Measurements from ENCODE around the gene EPS8. TPM values are rescaled to one million over a fixed set of nuclear protein-coding genes. Genes with fewer than 3 reads are reported as not detected.
A peak's percentile ranks its signal among the peaks of the same experiment; 100 is the strongest.

The EPS8 gene
- polyA plus RNA-seq, 1 experiment: 69.9 TPM

DNA sequence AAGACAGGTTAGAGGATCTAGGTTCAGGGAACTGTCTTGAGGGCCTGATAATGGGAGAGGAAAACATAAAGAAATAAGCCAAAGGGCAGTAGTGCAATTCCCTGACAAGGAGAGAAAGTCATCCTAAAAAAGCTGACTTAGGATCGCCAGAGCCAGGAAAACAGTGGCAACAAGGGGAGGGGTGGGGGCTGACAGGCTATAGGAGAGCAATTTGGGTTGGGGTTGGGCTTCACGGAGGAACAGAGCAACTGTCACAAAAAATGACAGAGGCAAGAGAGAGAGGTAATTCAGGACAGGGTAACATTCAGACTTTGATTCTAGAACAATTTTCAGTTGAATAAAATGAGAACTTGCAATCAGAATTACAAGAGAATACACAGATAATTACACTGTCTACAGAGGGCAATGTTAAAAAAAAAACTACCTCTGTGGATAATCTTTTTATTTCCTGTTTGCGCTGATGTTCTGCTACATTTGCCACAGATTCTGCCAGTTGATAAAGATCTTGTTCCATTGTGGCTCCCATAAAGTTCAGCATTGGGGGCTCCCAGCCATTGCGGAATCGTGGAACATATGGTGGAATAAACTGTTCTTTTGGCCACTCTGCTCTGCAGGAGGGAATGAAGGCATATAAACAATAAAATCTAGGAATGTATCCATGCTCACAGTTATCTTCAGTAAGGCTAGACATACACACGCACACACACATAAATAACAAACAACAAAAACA lies 138.6 kb downstream of the EPS8 start:
- DNase-seq (ENCODE audit: low read depth, low spot score): no peak
- no peaks in the 10 kb centered on the region for H3K27me3 ChIP-seq (ENCODE audit: control insufficient read depth, insufficient read depth, low read length)
- peaks cover 2% of the 10 kb centered on the region; the same call in 1 of the 2 replicates for H3K9me3 ChIP-seq (ENCODE audit: control insufficient read depth, insufficient read depth, low read length)
- ChIA-PET CTCF (no interaction called here), POLR2A (no interaction called here)
- no peak overlapping the region for H3K4me3 ChIP-seq (ENCODE audit: low read depth, low read length)
- TF ChIP-seq, protein P1, sequence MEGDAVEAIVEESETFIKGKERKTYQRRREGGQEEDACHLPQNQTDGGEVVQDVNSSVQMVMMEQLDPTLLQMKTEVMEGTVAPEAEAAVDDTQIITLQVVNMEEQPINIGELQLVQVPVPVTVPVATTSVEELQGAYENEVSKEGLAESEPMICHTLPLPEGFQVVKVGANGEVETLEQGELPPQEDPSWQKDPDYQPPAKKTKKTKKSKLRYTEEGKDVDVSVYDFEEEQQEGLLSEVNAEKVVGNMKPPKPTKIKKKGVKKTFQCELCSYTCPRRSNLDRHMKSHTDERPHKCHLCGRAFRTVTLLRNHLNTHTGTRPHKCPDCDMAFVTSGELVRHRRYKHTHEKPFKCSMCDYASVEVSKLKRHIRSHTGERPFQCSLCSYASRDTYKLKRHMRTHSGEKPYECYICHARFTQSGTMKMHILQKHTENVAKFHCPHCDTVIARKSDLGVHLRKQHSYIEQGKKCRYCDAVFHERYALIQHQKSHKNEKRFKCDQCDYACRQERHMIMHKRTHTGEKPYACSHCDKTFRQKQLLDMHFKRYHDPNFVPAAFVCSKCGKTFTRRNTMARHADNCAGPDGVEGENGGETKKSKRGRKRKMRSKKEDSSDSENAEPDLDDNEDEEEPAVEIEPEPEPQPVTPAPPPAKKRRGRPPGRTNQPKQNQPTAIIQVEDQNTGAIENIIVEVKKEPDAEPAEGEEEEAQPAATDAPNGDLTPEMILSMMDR (IDR thresholded peaks at IDR 0.05; ENCODE audit: low read depth, low read length): no peak
- H3K27ac ChIP-seq (ENCODE audit: low read depth, low read length): no peak overlapping the region

DNA sequence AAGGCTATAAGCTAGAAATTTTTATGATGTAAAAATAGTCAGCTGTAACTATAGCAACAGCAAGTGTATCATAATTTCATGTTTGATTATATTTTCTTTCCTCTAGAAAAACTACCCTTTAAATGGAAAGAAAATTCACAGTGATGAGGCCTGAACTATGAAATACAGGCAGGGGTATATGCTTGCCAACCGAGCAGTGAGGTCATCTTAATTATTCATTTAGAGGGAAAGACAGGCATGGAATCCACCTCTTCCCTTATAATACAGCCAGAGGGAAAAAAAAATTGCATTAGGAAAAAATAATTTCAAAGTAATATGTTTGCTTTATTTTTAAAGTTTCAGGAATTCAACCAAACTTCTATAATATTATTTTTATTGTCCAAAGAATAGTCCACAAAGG lies 139.8 kb downstream of the EPS8 start:
- POLR2A ChIA-PET: no interaction called here
- no peak overlapping the region for H3K27ac ChIP-seq (ENCODE audit: low read depth, low read length)
- TF ChIP-seq, protein P1 (IDR thresholded peaks at IDR 0.05; ENCODE audit: low read depth, low read length): no peak
- H3K4me3 ChIP-seq (ENCODE audit: low read depth, low read length): no peak overlapping the region
- peaks cover 2% of the 10 kb centered on the region; the same call in 1 of the 2 replicates for H3K9me3 ChIP-seq (ENCODE audit: control insufficient read depth, insufficient read depth, low read length)
- CTCF ChIA-PET: no interaction called here
- no peak for DNase-seq (ENCODE audit: low read depth, low spot score)
- no peaks in the 10 kb centered on the region for H3K27me3 ChIP-seq (ENCODE audit: control insufficient read depth, insufficient read depth, low read length)

DNA sequence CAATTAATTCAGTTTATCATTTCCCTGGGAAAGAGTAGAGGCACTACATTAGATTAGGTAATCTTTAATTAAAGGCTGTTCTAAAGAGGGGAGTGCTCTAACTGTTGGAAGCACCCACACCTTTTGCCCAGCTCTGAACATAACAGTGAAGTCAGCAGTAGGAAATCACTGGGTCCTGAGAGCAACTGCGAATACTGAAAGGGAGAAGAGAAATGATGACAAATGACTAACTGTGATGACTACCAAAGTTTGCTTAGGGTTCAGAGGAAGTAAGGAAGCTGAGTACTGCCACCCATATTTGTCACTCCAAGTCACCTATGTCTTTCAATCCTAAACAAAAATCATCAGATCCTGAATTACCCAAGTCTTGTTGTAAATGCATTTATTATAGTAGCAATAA lies 140.6 kb downstream of the EPS8 start:
- no peak for DNase-seq (ENCODE audit: low read depth, low spot score)
- CTCF ChIA-PET: no interaction called here
- no peak overlapping the region for H3K27ac ChIP-seq (ENCODE audit: low read depth, low read length)

DNA sequence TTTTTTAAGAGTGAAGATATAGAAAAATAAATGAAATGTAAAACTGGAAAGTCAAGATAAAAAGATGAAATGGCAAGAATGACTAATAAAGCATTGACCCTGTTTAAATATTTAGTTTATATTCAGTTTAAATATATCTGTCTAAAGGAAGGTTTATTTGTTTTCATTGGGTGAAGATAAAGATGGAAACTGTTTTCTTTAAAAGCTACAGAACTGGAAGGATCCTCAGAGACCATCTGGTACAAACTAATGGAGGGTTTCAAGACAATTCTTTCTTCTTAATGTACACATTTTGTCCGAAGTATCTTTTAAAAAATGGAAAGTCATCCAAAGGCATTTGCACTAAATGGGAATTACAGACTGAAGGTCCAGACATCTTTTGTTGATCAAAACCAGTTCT lies 142.6 kb downstream of the EPS8 start:
- ChIA-PET CTCF (no interaction called here), POLR2A (interaction anchor here (0.6 kb wide), 1 partner anchor 108 kb away, joined by 3 read pairs; no protein-coding TSS in a partner anchor)
- H3K27ac ChIP-seq (ENCODE audit: low read depth, low read length): no peak overlapping the region
- TF ChIP-seq, protein P1 (IDR thresholded peaks at IDR 0.05; ENCODE audit: low read depth, low read length): no peak
- H3K4me3 ChIP-seq (ENCODE audit: low read depth, low read length): no peak overlapping the region
- peak; percentile 36 for DNase-seq (ENCODE audit: low read depth, low spot score)
- no peaks in the 10 kb centered on the region for H3K27me3 ChIP-seq (ENCODE audit: control insufficient read depth, insufficient read depth, low read length)
- H3K9me3 ChIP-seq (ENCODE audit: control insufficient read depth, insufficient read depth, low read length): peaks cover 2% of the 10 kb centered on the region; the same call in 1 of the 2 replicates

More for the DNA sequence above, 140.6 kb downstream of the EPS8 start:
- TF ChIP-seq, protein P1 (IDR thresholded peaks at IDR 0.05; ENCODE audit: low read depth, low read length): no peak
- no peaks in the 10 kb centered on the region for H3K27me3 ChIP-seq (ENCODE audit: control insufficient read depth, insufficient read depth, low read length)
- no peak overlapping the region for H3K4me3 ChIP-seq (ENCODE audit: low read depth, low read length)
- POLR2A ChIA-PET: no interaction called here
- H3K9me3 ChIP-seq (ENCODE audit: control insufficient read depth, insufficient read depth, low read length): peaks cover 2% of the 10 kb centered on the region; the same call in 1 of the 2 replicates

DNA sequence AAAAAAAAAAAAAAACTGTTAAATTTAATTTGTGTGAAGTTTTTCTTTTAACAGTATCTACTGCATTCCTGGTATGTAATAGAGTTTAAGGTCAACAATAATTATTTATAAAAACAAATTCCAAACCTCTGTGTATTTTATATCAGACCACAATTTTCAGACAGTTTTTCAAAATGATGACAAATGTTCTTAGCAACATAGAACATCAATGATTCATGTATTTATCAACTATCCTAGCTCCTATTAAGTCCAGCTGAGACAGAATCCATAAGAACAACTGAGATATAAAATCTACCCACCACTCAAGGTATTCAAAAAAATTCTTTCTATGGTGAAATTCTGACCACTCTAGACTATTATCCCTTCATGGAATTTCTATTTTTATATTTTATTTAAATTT lies 144.5 kb downstream of the EPS8 start:
- H3K9me3 ChIP-seq (ENCODE audit: control insufficient read depth, insufficient read depth, low read length): peaks cover 2% of the 10 kb centered on the region; the same call in 1 of the 2 replicates
- no peak overlapping the region for H3K27ac ChIP-seq (ENCODE audit: low read depth, low read length)
- CTCF ChIA-PET: interaction anchor here (1.0 kb wide), 1 partner anchor 44 kb away, joined by 3 read pairs; no protein-coding TSS in a partner anchor
- H3K27me3 ChIP-seq (ENCODE audit: control insufficient read depth, insufficient read depth, low read length): no peaks in the 10 kb centered on the region
- TF ChIP-seq, protein P1 (IDR thresholded peaks at IDR 0.05; ENCODE audit: low read depth, low read length): no peak
- POLR2A ChIA-PET: interaction anchor here (0.7 to 0.9 kb wide), 3 partner anchors 16 to 219 kb away, joined by 3 read pairs; no protein-coding TSS in a partner anchor
- no peak for DNase-seq (ENCODE audit: low read depth, low spot score)
- no peak overlapping the region for H3K4me3 ChIP-seq (ENCODE audit: low read depth, low read length)
